GM12892 (cell line): ENCODE data around the gene CTDP1.

Source experiments
- DNase-seq: peaks from one replicate; pipeline ENCODE4 v3.0.0; 2011; ENCODE audit not compliant: insufficient read length
- FAIRE-seq: peaks from 2 replicates; lab custom pipeline; 2011; peaks lifted over from hg19 to GRCh38; lab: Jason Lieb, UNC
- POLR2A ChIP-seq: IDR thresholded peaks from 2 replicates; pipeline ENCODE4 v1.6.1; 2011; ENCODE audit warnings: low read depth, low read length, control low read depth
- POLR2AphosphoS5 ChIP-seq: IDR thresholded peaks from 2 replicates; pipeline ENCODE4 v1.6.1; 2011; ENCODE audit warnings: low read depth, low read length, control low read depth
- TAF1 ChIP-seq: IDR thresholded peaks from 2 replicates; pipeline ENCODE4 v1.6.1; 2011; ENCODE audit warnings: low read depth, mild to moderate bottlenecking, control low read depth, low read length, borderline replicate concordance

The CTDP1 gene

GRCh38 chr18:79770826-79771225, 91.2 kb downstream of the CTDP1 start:
- TF ChIP-seq TAF1: no peak
- no peak for TF ChIP-seq POLR2AphosphoS5
- no peak for TF ChIP-seq POLR2A
- FAIRE-seq (no peak), DNase-seq (no peak)

GRCh38 chr18:79771446-79772107, 92.0 kb downstream of the CTDP1 start:
- DNase-seq (no peak), FAIRE-seq (no peak)
- TF ChIP-seq POLR2AphosphoS5 (no peak), POLR2A (no peak), TAF1 (no peak)

GRCh38 chr18:79772108-79772864, 92.7 kb downstream of the CTDP1 start:
- no peak for DNase-seq
- TF ChIP-seq POLR2A (no peak), TAF1 (no peak), POLR2AphosphoS5 (no peak)
- no peak for FAIRE-seq

- DNase-seq: no peak
- FAIRE-seq: no peak
- TF ChIP-seq POLR2AphosphoS5: no peak
- no peak for TF ChIP-seq POLR2A
- TF ChIP-seq TAF1: no peak
Observed at GRCh38 chr18:79772865-79773696, 93.5 kb downstream of the CTDP1 start.

- DNase-seq: no peak
- FAIRE-seq: no peak
- no peak for TF ChIP-seq TAF1
- TF ChIP-seq POLR2A: no peak
- TF ChIP-seq POLR2AphosphoS5: no peak
Observed at GRCh38 chr18:79774111-79774510, 94.5 kb downstream of the CTDP1 start.

GRCh38 chr18:79775441-79776221, 96.0 kb downstream of the CTDP1 start:
- TF ChIP-seq POLR2A (no peak), TAF1 (no peak), POLR2AphosphoS5 (no peak)
- DNase-seq (no peak), FAIRE-seq (no peak)

GRCh38 chr18:79776674-79777073, 97.1 kb downstream of the CTDP1 start:
- TF ChIP-seq POLR2A: no peak
- TF ChIP-seq POLR2AphosphoS5: no peak
- TF ChIP-seq TAF1: no peak
- DNase-seq (no peak), FAIRE-seq (no peak)

- TF ChIP-seq POLR2A: no peak
- no peak for TF ChIP-seq POLR2AphosphoS5
- TF ChIP-seq TAF1: no peak
- no peak for DNase-seq
- FAIRE-seq: no peak
Observed at GRCh38 chr18:79778291-79778791, 98.7 kb downstream of the CTDP1 start.

GRCh38 chr18:79779021-79779699, 99.6 kb downstream of the CTDP1 start:
- no peak for DNase-seq
- no peak for FAIRE-seq
- TF ChIP-seq TAF1 (no peak), POLR2AphosphoS5 (no peak), POLR2A (no peak)

- no peak for TF ChIP-seq TAF1
- no peak for TF ChIP-seq POLR2A
- TF ChIP-seq POLR2AphosphoS5: no peak
- FAIRE-seq (no peak), DNase-seq (no peak)
Observed at GRCh38 chr18:79779700-79780190, 100.1 kb downstream of the CTDP1 start.
